Fibroblast of the conjunctiva (primary cell): ENCODE data around the gene MUSTN1.

Source experiments
- DNase-seq: peaks from one replicate; pipeline ENCODE4 v3.0.0-alpha.2; 2010; ENCODE audit warnings: low read depth

Gene MUSTN1

GRCh38 chr3:52852419-52852818, 17.6 kb upstream of the MUSTN1 start:
- DNase-seq, result no peak

- peak; percentile 55 for DNase-seq
Observed at GRCh38 chr3:52851348-52851747, 16.5 kb upstream of the MUSTN1 start.

GRCh38 chr3:52849656-52850055, 14.8 kb upstream of the MUSTN1 start:
- no peak for DNase-seq

GRCh38 chr3:52848617-52849016, 13.8 kb upstream of the MUSTN1 start:
- peak; percentile 39 for DNase-seq

GRCh38 chr3:52847726-52848125, 12.9 kb upstream of the MUSTN1 start:
- DNase-seq, result no peak

GRCh38 chr3:52847241-52847640, 12.4 kb upstream of the MUSTN1 start:
- no peak for DNase-seq

- DNase-seq, result no peak
Observed at GRCh38 chr3:52846432-52846965, 11.7 kb upstream of the MUSTN1 start.

GRCh38 chr3:52845691-52846431, 11.0 kb upstream of the MUSTN1 start:
- DNase-seq, result no peak

- no peak for DNase-seq
Observed at GRCh38 chr3:52845157-52845556, 10.3 kb upstream of the MUSTN1 start.

GRCh38 chr3:52844290-52844975, 9.6 kb upstream of the MUSTN1 start:
- no peak for DNase-seq

GRCh38 chr3:52843881-52844280, 9.1 kb upstream of the MUSTN1 start:
- no peak for DNase-seq

GRCh38 chr3:52843108-52843865, 8.5 kb upstream of the MUSTN1 start:
- DNase-seq, result no peak

GRCh38 chr3:52842424-52842823, 7.6 kb upstream of the MUSTN1 start:
- no peak for DNase-seq

- no peak for DNase-seq
Observed at GRCh38 chr3:52841981-52842340, 7.1 kb upstream of the MUSTN1 start.

- DNase-seq, result no peak
Observed at GRCh38 chr3:52841211-52841980, 6.6 kb upstream of the MUSTN1 start.

- DNase-seq, result no peak
Observed at GRCh38 chr3:52839892-52840545, 5.2 kb upstream of the MUSTN1 start.

- DNase-seq, result no peak
Observed at GRCh38 chr3:52839268-52839575, 4.4 kb upstream of the MUSTN1 start.

GRCh38 chr3:52838561-52839267, 3.9 kb upstream of the MUSTN1 start:
- DNase-seq, result no peak

- DNase-seq, result no peak
Observed at GRCh38 chr3:52836986-52837385, 2.2 kb upstream of the MUSTN1 start.

- DNase-seq, result no peak
Observed at GRCh38 chr3:52836471-52836845, 1.6 kb upstream of the MUSTN1 start.
